ENCODE measurements around the gene NPAS1.
A peak's percentile ranks its signal among the peaks of the same experiment; 100 is the strongest.

The NPAS1 gene

GRCh38 chr19:47019431-47020041 lies at the start of gene NPAS1:
Gene NPAS1 (plus strand): TSS chr19:47019837. CDS start chr19:47021048, 1,211 bp downstream.
- no peak for DNase-seq (ENCODE audit: low spot score)

DNA sequence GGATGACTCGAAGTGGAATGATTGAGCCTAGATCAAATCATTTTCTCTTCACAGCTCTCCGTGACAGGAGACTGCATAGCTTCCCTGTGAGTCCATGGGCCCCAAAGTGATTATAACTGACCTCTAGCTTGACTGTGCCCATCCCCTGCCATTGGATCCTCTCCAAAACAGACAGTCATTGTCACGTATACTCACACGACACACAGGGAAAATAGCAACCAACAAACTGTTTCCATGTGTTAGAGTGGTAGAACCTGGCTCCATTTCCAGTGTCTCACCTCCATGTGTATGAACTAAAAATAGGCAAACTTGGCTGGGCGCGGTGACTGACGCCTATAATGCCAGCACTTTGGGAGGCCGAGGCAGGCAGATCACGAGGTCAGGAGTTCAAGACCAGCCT lies 48.8 kb upstream of the NPAS1 start:
- peak; percentile 19 for DNase-seq (ENCODE audit: low spot score)

- no peak for DNase-seq (ENCODE audit: low spot score)
These were observed 47.3 kb upstream of the NPAS1 start for GRCh38 chr19:46972311-46972710.

GRCh38 chr19:46974181-46974580 lies 45.5 kb upstream of the NPAS1 start:
- DNase-seq (ENCODE audit: low spot score), result no peak

DNA sequence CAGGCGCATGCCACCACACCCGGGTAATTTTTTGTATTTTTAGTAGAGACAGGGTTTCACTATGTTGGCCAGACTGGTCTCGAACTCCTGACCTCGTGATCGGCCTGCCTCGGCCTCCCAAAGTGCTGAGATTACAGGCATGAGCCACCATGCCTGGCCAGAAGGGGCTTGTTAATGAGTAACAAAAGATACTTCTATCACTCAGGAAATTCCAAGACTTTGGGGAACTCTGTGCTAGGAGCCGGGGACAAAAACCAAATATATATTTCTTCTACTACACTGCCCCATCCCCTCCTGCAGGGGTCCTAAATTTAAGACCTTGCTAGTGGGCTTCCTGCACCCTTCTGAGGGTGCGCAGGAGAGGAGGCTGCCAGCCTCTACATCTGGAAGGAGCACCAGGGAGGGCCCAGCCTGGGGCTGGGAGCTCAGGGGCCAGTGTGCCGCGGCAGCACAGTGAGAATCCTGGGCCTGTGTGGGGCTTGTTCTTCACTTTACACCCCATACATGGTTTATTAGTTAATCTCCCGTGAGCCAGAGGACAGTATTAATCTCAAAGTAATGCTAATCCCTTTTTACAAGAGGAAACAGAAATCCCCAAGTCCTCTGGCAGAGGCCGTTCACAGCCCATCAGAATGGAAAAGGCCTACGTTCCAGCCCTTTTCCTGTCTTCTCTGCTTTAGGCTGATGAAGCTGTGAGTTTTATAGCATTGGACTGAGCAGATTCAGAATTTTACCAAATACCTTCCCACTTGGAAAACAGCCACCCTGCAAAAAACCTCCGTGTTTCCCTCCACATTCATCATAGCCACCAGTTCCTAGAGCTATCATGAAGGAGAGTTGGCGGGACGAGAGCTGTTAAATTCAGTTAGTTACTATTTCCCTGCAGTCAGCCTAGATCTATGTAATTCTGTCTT lies 44.4 kb upstream of the NPAS1 start:
- DNase-seq (ENCODE audit: low spot score), result no peak

DNA sequence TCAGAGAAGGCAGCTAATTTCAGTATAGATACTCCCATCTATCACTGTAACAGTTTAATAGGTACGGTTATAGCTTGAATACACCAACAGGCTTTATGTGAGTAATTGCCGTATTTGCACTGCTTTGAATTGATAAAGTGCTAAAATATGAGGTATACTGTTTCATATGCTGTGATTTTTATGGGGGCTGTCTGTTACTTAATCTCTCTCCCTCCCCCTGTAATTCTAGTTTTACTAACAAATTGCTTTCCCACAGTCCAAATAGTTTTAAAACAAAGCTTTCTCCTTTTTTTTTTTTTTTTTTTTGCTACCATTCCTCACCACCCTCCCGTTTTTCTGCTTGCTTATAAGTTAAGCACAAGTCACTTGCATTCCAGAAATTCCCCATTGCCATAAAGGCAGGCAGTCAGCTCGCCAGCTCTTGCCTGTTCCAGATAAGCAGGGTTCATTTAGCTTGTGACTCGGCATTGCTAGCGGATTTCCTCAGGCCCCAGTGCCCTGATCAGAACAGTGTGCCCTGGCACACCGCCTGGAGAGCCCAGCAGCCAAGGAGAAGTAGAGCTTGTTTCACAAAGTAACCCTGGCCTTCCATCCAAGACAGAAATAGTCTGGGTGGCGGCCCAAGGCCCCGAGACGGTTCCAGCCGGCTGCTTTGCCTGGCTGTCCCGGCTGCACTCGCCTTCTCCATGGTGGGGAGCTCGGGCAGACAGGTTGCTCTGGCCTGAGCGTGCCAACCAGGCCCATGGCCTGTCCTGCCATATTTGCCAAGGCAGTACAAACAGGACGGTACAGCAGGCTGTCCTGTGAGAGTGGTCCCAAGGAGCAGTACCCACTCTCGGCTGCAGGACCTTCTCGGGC lies 43.5 kb upstream of the NPAS1 start:
- peak; percentile 33 for DNase-seq (ENCODE audit: low spot score)

DNA sequence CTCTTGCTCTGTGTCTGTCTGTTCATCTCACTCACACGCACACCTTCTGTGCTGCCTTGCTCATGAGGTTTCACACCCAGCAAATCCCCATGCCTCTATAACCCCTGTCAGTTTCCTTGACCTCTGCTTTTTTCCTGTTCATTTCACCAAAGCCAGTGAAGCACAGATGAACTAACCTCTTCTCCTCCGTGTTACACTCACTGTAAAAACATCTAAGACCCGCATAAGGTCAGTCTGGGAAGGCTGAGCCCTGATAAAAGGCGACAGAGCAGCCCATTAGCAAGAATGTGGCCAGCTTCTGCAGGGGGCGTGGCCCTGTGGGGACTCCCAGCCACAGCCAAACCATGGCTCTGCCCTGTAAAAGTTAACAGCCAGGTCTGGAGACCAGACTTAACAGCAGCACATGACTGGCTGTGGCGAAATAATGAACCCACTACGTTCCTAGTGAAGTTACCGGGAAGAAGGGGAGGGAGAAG lies 42.8 kb upstream of the NPAS1 start:
- DNase-seq (ENCODE audit: low spot score), result no peak

DNA sequence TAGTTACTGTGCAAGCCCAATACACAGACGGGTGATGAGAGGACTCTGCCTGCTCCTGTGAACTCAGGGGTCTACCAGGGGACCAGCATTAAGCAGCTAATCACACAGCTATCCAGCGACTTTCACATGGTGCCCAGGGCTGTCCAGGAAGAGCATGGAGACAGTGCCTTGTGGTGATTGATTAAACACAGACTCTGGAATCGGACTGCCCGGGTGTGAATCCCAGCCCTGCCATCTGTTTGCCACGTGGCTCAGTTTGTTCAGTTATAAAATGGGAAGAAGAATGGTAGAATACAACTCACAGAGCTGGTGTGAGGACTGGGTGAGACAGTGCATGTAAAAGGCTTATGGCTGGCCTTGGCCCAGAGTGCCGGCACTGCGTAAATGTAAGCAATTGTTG lies 42.1 kb upstream of the NPAS1 start:
- no peak for DNase-seq (ENCODE audit: low spot score)

DNA sequence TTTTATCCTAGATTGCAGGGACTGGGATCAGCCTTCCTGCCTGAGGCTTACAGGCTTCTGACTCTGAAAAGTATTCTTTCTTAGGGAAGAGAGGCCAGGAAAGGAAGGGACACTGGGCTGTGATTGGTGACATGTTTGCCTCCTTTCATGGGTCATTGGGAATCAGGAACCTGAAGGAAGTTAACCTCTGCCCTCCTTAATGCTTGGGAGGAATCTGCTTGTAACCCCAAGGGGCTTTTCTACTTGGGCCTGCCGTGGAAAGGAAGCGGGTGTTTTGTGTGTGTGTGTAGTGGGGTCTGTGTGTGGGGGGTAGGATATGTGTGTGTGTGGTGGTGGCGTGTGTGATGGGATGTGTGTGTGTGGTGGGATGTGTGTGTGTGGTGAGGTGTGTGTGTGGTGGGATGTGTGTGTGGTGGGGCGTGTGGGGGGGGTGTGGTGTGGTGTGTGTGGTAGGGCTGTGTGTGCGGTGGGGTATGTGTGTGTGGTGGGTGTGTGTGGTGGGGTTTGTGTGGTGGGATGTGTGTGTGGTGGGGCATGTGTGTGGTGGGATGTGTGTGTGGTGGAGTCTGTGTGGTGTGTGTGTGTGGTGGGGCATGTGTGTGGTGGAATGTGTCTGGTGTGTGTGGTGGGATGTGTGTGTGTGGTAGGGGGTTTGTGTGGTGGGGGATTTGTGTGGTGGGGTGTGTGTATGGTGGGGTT lies 41.3 kb upstream of the NPAS1 start:
- no peak for DNase-seq (ENCODE audit: low spot score)

GRCh38 chr19:46979126-46980105 lies 40.2 kb upstream of the NPAS1 start:
- no peak for DNase-seq (ENCODE audit: low spot score)

DNA sequence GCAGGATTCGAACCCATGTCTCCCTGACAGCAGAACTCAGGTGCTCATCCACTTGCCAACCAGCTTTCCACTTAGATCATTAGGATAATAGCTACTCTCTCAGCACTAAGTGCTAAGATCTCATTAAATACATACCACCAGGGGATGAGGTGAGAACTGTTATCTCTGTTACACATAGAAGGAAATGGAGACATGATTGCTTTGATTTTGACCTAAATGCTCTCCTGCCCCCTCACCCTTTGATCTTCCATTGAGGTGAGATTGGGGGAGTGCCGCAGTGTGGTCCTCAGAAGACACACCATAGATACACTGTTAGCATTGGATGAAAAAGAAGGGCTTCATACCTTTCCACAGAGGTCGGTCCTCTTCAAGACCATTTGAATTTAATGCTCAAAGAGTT lies 38.9 kb upstream of the NPAS1 start:
- DNase-seq (ENCODE audit: low spot score), result no peak

DNA sequence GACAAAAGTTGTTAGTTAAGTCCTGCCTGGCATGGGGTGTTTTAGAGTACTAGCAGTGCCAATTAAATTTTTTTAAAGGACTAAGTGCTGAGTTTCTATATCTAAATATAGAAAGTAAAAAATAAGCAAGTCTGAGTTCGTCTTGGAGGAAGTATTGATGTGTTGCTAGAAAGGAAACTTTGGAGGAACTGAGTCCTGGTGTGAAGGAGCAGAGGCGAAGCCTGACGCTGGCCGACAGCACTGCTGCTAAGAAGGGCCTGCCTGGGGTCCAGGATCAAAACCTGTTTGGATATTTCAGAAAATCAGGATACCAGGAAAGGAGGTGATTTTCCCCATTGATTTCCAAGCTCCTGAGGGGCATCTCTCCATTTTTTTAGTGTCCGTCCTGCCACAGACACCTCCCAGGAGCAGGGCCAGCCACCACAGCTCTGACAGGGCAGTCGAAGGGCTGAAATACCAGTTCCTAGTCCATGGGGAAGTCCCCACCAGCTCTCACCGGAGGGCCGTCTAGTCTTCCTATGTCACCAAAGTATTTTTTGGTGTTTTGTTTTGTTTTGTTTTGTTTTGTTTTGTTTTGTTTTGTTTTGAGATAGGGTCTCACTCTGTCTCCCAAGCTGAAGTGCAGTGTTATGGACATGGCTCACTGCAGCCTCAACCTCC lies 38.2 kb upstream of the NPAS1 start:
- no peak for DNase-seq (ENCODE audit: low spot score)

DNA sequence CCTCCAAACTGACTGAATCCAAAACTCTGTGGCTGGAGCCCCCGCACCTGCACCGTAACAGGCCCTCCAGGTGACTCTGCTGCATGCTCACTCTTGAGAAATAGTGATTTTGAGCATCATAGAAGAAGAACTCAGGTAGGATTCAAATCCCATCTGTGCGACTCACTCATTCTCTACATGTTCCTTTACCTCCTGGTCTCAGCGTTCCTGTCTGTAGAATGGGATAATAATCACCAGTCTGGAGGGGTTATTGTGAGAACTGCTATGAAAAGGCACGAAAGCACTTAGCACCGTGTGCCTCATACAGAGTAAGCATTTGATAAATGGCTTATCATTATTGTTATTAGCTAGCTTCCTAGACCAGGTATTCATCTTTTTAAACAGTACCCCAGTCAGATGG lies 36.5 kb upstream of the NPAS1 start:
- no peak for DNase-seq (ENCODE audit: low spot score)

DNA sequence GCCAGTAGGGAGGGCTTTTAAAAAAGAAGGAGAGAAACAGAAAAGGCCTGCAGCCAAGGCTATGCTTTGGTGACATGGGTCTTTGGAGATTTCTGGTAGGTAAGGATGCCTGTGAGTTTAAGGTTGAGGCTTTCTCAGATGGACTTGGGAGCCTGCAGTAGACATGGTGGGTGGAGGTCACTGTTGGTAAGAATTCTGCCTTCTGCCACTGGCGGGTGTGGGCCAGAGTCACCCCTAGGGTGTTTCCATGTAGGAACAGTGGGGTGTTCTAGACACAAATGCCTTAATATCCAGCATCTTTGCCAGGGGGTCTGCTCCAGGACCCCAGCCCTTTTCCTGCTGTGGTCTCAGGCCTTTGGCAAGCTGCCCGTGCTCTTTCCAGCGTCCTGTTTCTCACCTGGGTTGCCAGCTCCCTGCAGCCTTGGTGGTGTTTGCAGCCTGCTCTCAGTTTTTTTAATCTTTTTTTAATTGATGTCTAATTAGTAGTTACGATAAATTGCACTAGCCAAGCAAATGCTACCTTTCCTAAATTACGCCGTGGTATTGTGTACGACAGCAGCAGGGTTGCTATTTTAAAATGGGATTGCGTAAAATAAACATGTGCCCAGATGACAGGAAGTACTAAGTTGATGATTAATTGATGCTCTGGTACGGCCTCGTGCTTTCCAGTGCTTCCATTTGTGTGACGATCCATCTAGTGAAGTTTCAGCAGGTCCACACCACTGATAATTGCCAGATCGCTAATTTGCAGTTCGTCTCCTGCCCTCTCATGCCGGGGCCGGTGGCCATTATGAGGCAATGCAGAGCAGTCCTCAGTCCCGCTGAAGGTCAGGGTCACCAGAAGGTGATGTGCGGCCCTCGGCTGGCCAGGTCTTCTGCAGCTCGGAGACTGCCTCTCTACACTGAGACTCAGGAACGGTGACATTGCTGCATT lies 35.3 kb upstream of the NPAS1 start:
- no peak for DNase-seq (ENCODE audit: low spot score)

- DNase-seq (ENCODE audit: low spot score), result no peak
These were observed 33.9 kb upstream of the NPAS1 start for GRCh38 chr19:46985542-46986415.

DNA sequence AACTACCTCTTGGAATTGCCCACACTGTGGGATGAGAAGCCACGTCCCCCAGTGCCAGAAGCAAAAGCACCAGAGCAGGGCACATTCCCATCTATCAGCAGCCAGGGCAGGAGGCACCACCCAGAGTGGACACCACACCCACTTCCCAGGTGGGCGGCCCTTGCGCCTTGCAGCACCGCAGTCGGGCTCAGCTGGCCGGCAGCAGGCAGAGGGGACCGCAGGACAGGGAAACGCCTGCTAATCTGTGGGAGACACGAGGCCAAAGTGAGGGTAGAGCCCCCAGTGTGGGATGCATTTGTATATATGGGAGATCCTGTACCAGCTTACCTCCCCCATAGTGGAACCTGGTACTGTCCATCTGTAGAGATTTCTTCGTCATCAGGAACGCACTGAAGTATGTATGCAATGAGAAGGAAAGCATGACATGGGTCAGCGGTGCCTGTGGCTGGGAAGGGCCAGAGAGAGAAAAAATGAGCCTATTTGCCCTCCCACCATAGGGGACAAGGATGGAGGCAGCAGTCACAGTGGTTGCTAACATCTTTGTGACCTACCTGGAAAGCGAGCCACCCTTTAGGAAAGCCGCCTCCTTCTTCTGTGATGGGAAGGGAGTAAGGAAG lies 30.9 kb upstream of the NPAS1 start:
- DNase-seq (ENCODE audit: low spot score), result no peak

GRCh38 chr19:46990991-46991676 lies 28.5 kb upstream of the NPAS1 start:
- DNase-seq (ENCODE audit: low spot score), result peak; percentile 72

All from LoVo (cell line).